COLO668 (cell line): Measurements from ENCODE around the gene AADAC.
"Not testable (repeated sequence)": the region's sequence is repeated elsewhere in the genome, so short reads cannot be mapped to it uniquely, and the experiment has no call there.

Source experiments
- DNase-seq: peaks from one replicate; lab custom pipeline; 2025; ENCODE audit not compliant: unreplicated experiment; lab: John Stamatoyannopoulos, UW

AADAC gene

GRCh38 chr3:151796105-151796680 is 17.7 kb upstream of the AADAC start:
- no peak for DNase-seq

- no peak for DNase-seq
Observed at GRCh38 chr3:151798466-151798865, 15.4 kb upstream of the AADAC start.

GRCh38 chr3:151800431-151800830 is 13.5 kb upstream of the AADAC start:
- DNase-seq: no peak

- no peak for DNase-seq
Observed at GRCh38 chr3:151804267-151804666, 9.6 kb upstream of the AADAC start.

- DNase-seq: no peak
Observed at GRCh38 chr3:151806838-151807237, 7.1 kb upstream of the AADAC start.

GRCh38 chr3:151808926-151809325 is 5.0 kb upstream of the AADAC start:
- not testable (repeated sequence) for DNase-seq

GRCh38 chr3:151811474-151811873 is 2.4 kb upstream of the AADAC start:
- no peak for DNase-seq

- DNase-seq: no peak
Observed at GRCh38 chr3:151814588-151814987, 672 bp downstream of the AADAC start.

GRCh38 chr3:151816091-151816604 is 2.2 kb downstream of the AADAC start:
- DNase-seq: no peak

- DNase-seq: no peak
Observed at GRCh38 chr3:151817473-151817872, 3.6 kb downstream of the AADAC start.

- DNase-seq: no peak
Observed at GRCh38 chr3:151818361-151818760, 4.4 kb downstream of the AADAC start.

GRCh38 chr3:151819910-151820309 is 6.0 kb downstream of the AADAC start:
- no peak for DNase-seq

GRCh38 chr3:151827816-151828215 is 13.9 kb downstream of the AADAC start:
- no peak for DNase-seq

GRCh38 chr3:151835751-151836525 is 22.0 kb downstream of the AADAC start:
- DNase-seq: no peak

GRCh38 chr3:151837057-151837456 is 23.1 kb downstream of the AADAC start:
- no peak for DNase-seq

- DNase-seq: peak; percentile 11
Observed at GRCh38 chr3:151838574-151839312, 24.8 kb downstream of the AADAC start.

GRCh38 chr3:151839313-151839631 is 25.4 kb downstream of the AADAC start:
- no peak for DNase-seq

GRCh38 chr3:151841801-151842200 is 27.9 kb downstream of the AADAC start:
- DNase-seq: no peak

GRCh38 chr3:151843275-151843674 is 29.4 kb downstream of the AADAC start:
- DNase-seq: no peak

GRCh38 chr3:151845306-151845905 is 31.5 kb downstream of the AADAC start:
- no peak for DNase-seq

- not testable (repeated sequence) for DNase-seq
Observed at GRCh38 chr3:151850065-151850464, 36.1 kb downstream of the AADAC start.
